ENCODE measurements around the gene ART1. TPM values are rescaled to one million over a fixed set of nuclear protein-coding genes. Genes with fewer than 3 reads are reported as not detected.

Gene ART1
- total RNA-seq, 1 experiment from 2014 or later, result not detected

GRCh38 chr11:3626250-3626960 is 18.5 kb upstream of the ART1 start:
- H2BK20ac ChIP-seq (ENCODE audit: low read depth, low read length, poor library complexity, severe bottlenecking), result no peak overlapping the region
- no peak overlapping the region for H4K91ac ChIP-seq (ENCODE audit: insufficient read length, low read depth, low read length)
- H4K20me1 ChIP-seq (ENCODE audit: control insufficient read depth, insufficient read depth, insufficient read length), result no peaks in the 10 kb centered on the region
- H2AK5ac ChIP-seq (ENCODE audit: insufficient read length, low read length), result no peak overlapping the region
- H3K79me1 ChIP-seq (ENCODE audit: insufficient read depth, low read depth, low read length, poor library complexity, severe bottlenecking), result no peaks in the 10 kb centered on the region
- H3K4me3 Mint-ChIP-seq, result no peak overlapping the region
- no peak overlapping the region for H3K9ac ChIP-seq (ENCODE audit: extremely low read depth, insufficient read length, low read length)
- H3K27me3 Mint-ChIP-seq (ENCODE audit: low read depth), result no peaks in the 10 kb centered on the region; the same call in 1 of the 2 replicates
- H2BK5ac ChIP-seq (ENCODE audit: insufficient read length, low read length), result no peak overlapping the region
- H2BK15ac ChIP-seq (ENCODE audit: low read depth, low read length), result no peak overlapping the region
- no peaks in the 10 kb centered on the region for H3K9me3 Mint-ChIP-seq
- H2AFZ ChIP-seq (ENCODE audit: low read length), result no peak overlapping the region
- H3K14ac ChIP-seq (ENCODE audit: insufficient read depth, low read length), result no peak overlapping the region
- H3K79me2 ChIP-seq (ENCODE audit: insufficient read depth, low read length), result no peaks in the 10 kb centered on the region
- H3K4ac ChIP-seq (ENCODE audit: low read depth, low read length), result no peak overlapping the region
- no peak overlapping the region for H2BK120ac ChIP-seq (ENCODE audit: low read depth, low read length, poor library complexity, severe bottlenecking)
- H3K9me3 ChIP-seq (ENCODE audit: control insufficient read depth, low read depth, low read length), result no peaks in the 10 kb centered on the region
- H3K27me3 ChIP-seq (ENCODE audit: insufficient read depth, low read length), result no peaks in the 10 kb centered on the region
- H3K4me2 ChIP-seq (ENCODE audit: insufficient read depth, insufficient read length, low read length), result no peak overlapping the region
- no peak overlapping the region for H4K5ac ChIP-seq (ENCODE audit: insufficient read length, low read depth, low read length)
- H4K8ac ChIP-seq (replicated peaks; ENCODE audit: insufficient read length, low read depth, low read length), result no peak overlapping the region
- H3K18ac ChIP-seq (ENCODE audit: insufficient read length, low read depth, low read length), result no peak overlapping the region
- no peaks in the 10 kb centered on the region for H3K4me1 ChIP-seq (ENCODE audit: insufficient read depth, low read length)
- no peak overlapping the region for H3T11ph ChIP-seq (ENCODE audit: low read length)
- no CpG with 5 or more reads among the region's 23 CpGs for WGBS (ENCODE audit: extremely low coverage, insufficient read length, low lambda C conversion rate)
- H3K27ac ChIP-seq (ENCODE audit: insufficient read length, low read depth, low read length), result no peak overlapping the region
- H3K23ac ChIP-seq (ENCODE audit: insufficient read length, low read depth, low read length), result no peak overlapping the region
- H3K27ac Mint-ChIP-seq, result no peak overlapping the region
- DNase-seq, result peak; percentile 57
- no peaks in the 10 kb centered on the region for H3K4me1 Mint-ChIP-seq
- H3K56ac ChIP-seq (ENCODE audit: insufficient read length, low read depth, low read length), result no peak overlapping the region
- H2BK12ac ChIP-seq (ENCODE audit: insufficient read length, low read depth, low read length), result no peak overlapping the region
- H3K23me2 ChIP-seq (ENCODE audit: insufficient read length, low read depth, low read length, poor library complexity, severe bottlenecking), result no peaks in the 10 kb centered on the region
- H3K36me3 Mint-ChIP-seq (ENCODE audit: insufficient read depth in 1 of 3, low read depth in 3 of 3), result no peaks in the 10 kb centered on the region
- TF ChIP-seq CTCF (conservative IDR thresholded peaks at IDR 0.05), result peak; percentile 39
